ENCODE results near the gene OSBPL7. TPM values are rescaled to one million over a fixed set of nuclear protein-coding genes. Genes with fewer than 3 reads are reported as not detected.
"Not testable (repeated sequence)": the region's sequence is repeated elsewhere in the genome, so short reads cannot be mapped to it uniquely, and the experiment has no call there.

Gene OSBPL7
- total and polyA plus RNA-seq, 2 of the 4 experiments (the other 2 are of a cell fraction), result 5.2 to 14.5 TPM

GRCh38 chr17:47773649-47774048 lies 47.9 kb downstream of the OSBPL7 start:
- H3K27ac ChIP-seq (ENCODE audit: insufficient read depth, low read length); H3K4me2 ChIP-seq (ENCODE audit: low read depth, low read length); H4K91ac ChIP-seq (ENCODE audit: insufficient read depth, low read depth, low read length); BruUV-seq (replicated peaks); H2AFZ ChIP-seq (replicated peaks; ENCODE audit: low read length, poor library complexity); H4K20me1 ChIP-seq (ENCODE audit: insufficient read depth, low read length); dilution Hi-C loops (cut with HindIII; ENCODE audit: low sequenced_read_pairs, unreplicated experiment); H2BK15ac ChIP-seq (ENCODE audit: low read depth, low read length); H3K4me3 ChIP-seq (ENCODE audit: insufficient read depth, low read depth, low read length); H3K23ac ChIP-seq (ENCODE audit: low read depth, low read length); H4K5ac ChIP-seq (ENCODE audit: low read depth, low read length); DNase-seq; H3K9me1 ChIP-seq (ENCODE audit: insufficient read depth, low read length); H3K56ac ChIP-seq (ENCODE audit: extremely low read depth, insufficient read depth, low read length); H2AK5ac ChIP-seq (ENCODE audit: low read depth, low read length); CTCF ChIA-PET; ATAC-seq (ENCODE audit: low read depth); H2BK20ac ChIP-seq (ENCODE audit: low read depth, low read length); in situ Hi-C loops (cut with MboI; ENCODE audit: low sequenced_read_pairs); H2BK5ac ChIP-seq (ENCODE audit: low read depth, low read length, poor library complexity, severe bottlenecking); H2AK9ac ChIP-seq (replicated peaks; ENCODE audit: low read depth, low read length, poor library complexity); H4K8ac ChIP-seq (ENCODE audit: low read depth in 2 of 2, low read length in 2 of 2); H3K79me1 ChIP-seq (ENCODE audit: low read depth in 1 of 2, low read length in 2 of 2); POLR2A ChIA-PET (ENCODE audit: unreplicated experiment); H3K9ac ChIP-seq (ENCODE audit: low read depth, low read length); H3K4ac ChIP-seq (ENCODE audit: low read depth, low read length); H2BK120ac ChIP-seq (ENCODE audit: low read depth, low read length); H3K14ac ChIP-seq (replicated peaks; ENCODE audit: low read depth, low read length); H3K18ac ChIP-seq (ENCODE audit: low read depth, low read length); H3K4me1 ChIP-seq (ENCODE audit: control insufficient read depth, insufficient read depth, low read length); H3K36me3 ChIP-seq (ENCODE audit: control insufficient read depth, insufficient read depth, low read length): not testable (repeated sequence)
- H3K9me3 ChIP-seq (ENCODE audit: control insufficient read depth, insufficient read depth, low read length), result peaks cover 11% of the 10 kb centered on the region
- peaks cover 55% of the 10 kb centered on the region for H3K27me3 ChIP-seq (ENCODE audit: control insufficient read depth, insufficient read depth, low read length)
- intact Hi-C loops (cut with micrococcal nuclease), result loop anchor here (10.0 kb wide), 1 partner anchor 49 kb away; no protein-coding TSS in a partner anchor
- no CpG with 5 or more reads among the region's 9 CpGs for WGBS, 2 experiments (ENCODE audit: extremely low coverage in 2 of 2, insufficient read length in 1 of 2)

Measured in IMR-90 (cell line).